Thymus (tissue), 11 donors: Measurements from ENCODE around the gene DCST1. TPM values are rescaled to one million over a fixed set of nuclear protein-coding genes. Genes with fewer than 3 reads are reported as not detected.

ENCODE experiments used
- DNase-seq, 9 donors: peaks; one replicate each; pipeline ENCODE4 v3.0.0-alpha.2; 2013; ENCODE audit warnings: low spot score in 9 of 9, low read depth in 6 of 9, missing footprints in 1 of 9
- H3K27ac ChIP-seq, 2 donors: one replicate each; pipeline ENCODE4 v1.5.1; 2013; ENCODE audit warnings: control low read depth in 1 of 2, low read depth in 1 of 2, low read length in 1 of 2, mild to moderate bottlenecking in 1 of 2, moderate library complexity in 1 of 2
- H3K27me3 ChIP-seq, 2 donors: one replicate each; pipeline ENCODE4 v1.5.1; 2013; ENCODE audit warnings: low read length in 1 of 2; ENCODE audit not compliant: control insufficient read depth in 2 of 2, insufficient read depth in 1 of 2
- H3K36me3 ChIP-seq, 2 donors: one replicate each; pipeline ENCODE4 v1.5.1; 2013; ENCODE audit warnings: low read length in 1 of 2, mild to moderate bottlenecking in 1 of 2, moderate library complexity in 1 of 2; ENCODE audit not compliant: control insufficient read depth in 2 of 2, insufficient read depth in 2 of 2
- H3K4me1 ChIP-seq, 2 donors: one replicate each; pipeline ENCODE4 v1.5.1; 2013; ENCODE audit warnings: low read length in 2 of 2; ENCODE audit not compliant: control insufficient read depth in 2 of 2, insufficient read depth in 2 of 2
- H3K4me3 ChIP-seq, 2 donors: one replicate each; pipeline ENCODE4 v1.5.1; 2013; ENCODE audit warnings: low read length in 2 of 2, control low read depth in 1 of 2, mild to moderate bottlenecking in 1 of 2
- H3K9me3 ChIP-seq, 2 donors: one replicate each; pipeline ENCODE4 v1.5.1; 2013; ENCODE audit warnings: low read length in 1 of 2, mild to moderate bottlenecking in 1 of 2; ENCODE audit not compliant: control insufficient read depth in 2 of 2, insufficient read depth in 1 of 2
- WGBS: extraction: QIAGEN DNeasy Blood & Tissue Kit; methylation state at CpG from one replicate; pipeline ENCODE4 v1.1.7; 2013; 5-methylcytosine and 5-hydroxymethylcytosine counted together
- polyA plus RNA-seq: library from polyadenylated mRNA; stranded (reverse); fragments of 200-250 nt; gene quantifications from one replicate; pipeline ENCODE4 v1.2.3, GENCODE V29; 2013
- total RNA-seq: library from RNA; stranded (reverse); fragments of 120-200 nt; gene quantifications from one replicate; pipeline ENCODE4 v1.2.4, GENCODE V29; 2013
- donor health status: healthy.

DCST1 gene
- total and polyA plus RNA-seq, 2 donors = not detected

GRCh38 chr1:155053531-155054105, 20.0 kb downstream of the DCST1 start:
- Histone ChIP-seq H3K27me3 (peaks cover 29 to 76% of the 10 kb centered on the region in 2 donors), H3K4me3 (no peak overlapping the region), H3K36me3 (peaks cover 0 to 4% of the 10 kb centered on the region in 2 donors), H3K27ac (no peak overlapping the region), H3K9me3 (peaks cover 0 to 10% of the 10 kb centered on the region in 2 donors), H3K4me1 (peaks cover 16 to 29% of the 10 kb centered on the region in 2 donors)
- WGBS = 96% methylated on average over 7 of the region's 7 CpGs
- DNase-seq = no peak

- no peak overlapping the region for H3K27ac ChIP-seq
- whole genome bisulfite sequencing = 98% methylated on average over 8 of the region's 8 CpGs
- H3K4me3 ChIP-seq = no peak overlapping the region
- peaks cover 0 to 16% of the 10 kb centered on the region in 2 donors for H3K4me1 ChIP-seq
- H3K9me3 ChIP-seq = no peaks in the 10 kb centered on the region
- no peak for DNase-seq
- H3K36me3 ChIP-seq = peaks cover 0 to 4% of the 10 kb centered on the region in 2 donors
- peaks cover 13 to 74% of the 10 kb centered on the region in 2 donors for H3K27me3 ChIP-seq
These were observed 23.5 kb downstream of the DCST1 start for GRCh38 chr1:155057104-155057503.

GRCh38 chr1:155057788-155058211, 24.2 kb downstream of the DCST1 start:
- Histone ChIP-seq H3K36me3 (peaks cover 0 to 4% of the 10 kb centered on the region in 2 donors), H3K27me3 (peaks cover 7 to 74% of the 10 kb centered on the region in 2 donors), H3K4me1 (peaks cover 0 to 16% of the 10 kb centered on the region in 2 donors), H3K27ac (no peak overlapping the region), H3K4me3 (no peak overlapping the region), H3K9me3 (no peaks in the 10 kb centered on the region)
- no peak for DNase-seq
- 97% methylated on average over 13 of the region's 13 CpGs for WGBS

- Histone ChIP-seq H3K4me3 (no peak overlapping the region), H3K27ac (no peak overlapping the region), H3K27me3 (peaks cover 10 to 73% of the 10 kb centered on the region in 2 donors), H3K4me1 (peaks cover 10 to 35% of the 10 kb centered on the region in 2 donors), H3K9me3 (no peaks in the 10 kb centered on the region), H3K36me3 (peaks cover 0 to 4% of the 10 kb centered on the region in 2 donors)
- WGBS = 96% methylated on average over 8 of the region's 8 CpGs
- no peak for DNase-seq
These were observed 27.1 kb downstream of the DCST1 start for GRCh38 chr1:155060736-155061135.

- peaks cover 10 to 73% of the 10 kb centered on the region in 2 donors for H3K27me3 ChIP-seq
- WGBS = 53% methylated on average over 21 of the region's 21 CpGs
- H3K9me3 ChIP-seq = no peaks in the 10 kb centered on the region
- no peak overlapping the region for H3K4me3 ChIP-seq
- H3K27ac ChIP-seq = no peak overlapping the region
- H3K4me1 ChIP-seq = peaks cover 10 to 35% of the 10 kb centered on the region in 2 donors
- peaks cover 0 to 4% of the 10 kb centered on the region in 2 donors for H3K36me3 ChIP-seq
- peak; percentile 71 to 95 (median 86) for DNase-seq
These were observed 27.9 kb downstream of the DCST1 start for GRCh38 chr1:155061381-155062150.

GRCh38 chr1:155062151-155062686, 28.6 kb downstream of the DCST1 start:
- DNase-seq = no peak
- H3K4me1 ChIP-seq = peaks cover 10 to 35% of the 10 kb centered on the region in 2 donors
- H3K27ac ChIP-seq = no peak overlapping the region
- peaks cover 10 to 69% of the 10 kb centered on the region in 2 donors for H3K27me3 ChIP-seq
- WGBS = 76% methylated on average over 29 of the region's 29 CpGs
- H3K9me3 ChIP-seq = no peaks in the 10 kb centered on the region
- no peak overlapping the region for H3K4me3 ChIP-seq
- peaks cover 0 to 8% of the 10 kb centered on the region in 2 donors for H3K36me3 ChIP-seq

- Histone ChIP-seq H3K9me3 (no peaks in the 10 kb centered on the region), H3K27ac (no peak overlapping the region), H3K4me1 (peaks cover 10 to 35% of the 10 kb centered on the region in 2 donors), H3K4me3 (peak overlapping the region; percentile 56 to 72), H3K27me3 (peaks cover 10 to 63% of the 10 kb centered on the region in 2 donors), H3K36me3 (peaks cover 0 to 6% of the 10 kb centered on the region in 2 donors)
- DNase-seq = peak in 3 of 9 donors; percentile 60 to 74 (median 65)
- WGBS = 5% methylated on average over 46 of the region's 46 CpGs
These were observed 29.2 kb downstream of the DCST1 start for GRCh38 chr1:155062702-155063411.

GRCh38 chr1:155063550-155064110, 30.0 kb downstream of the DCST1 start, which contains the start of gene EFNA4:
Gene EFNA4, plus strand, starts transcription at chr1:155063740. Its CDS starts 84 bp downstream, at chr1:155063824.
- Histone ChIP-seq H3K9me3 (no peaks in the 10 kb centered on the region), H3K4me3 (peak within 1 kb of the TSS; percentile 56 to 72), H3K4me1 (peaks cover 10 to 35% of the 10 kb centered on the region in 2 donors), H3K27me3 (peaks cover 10 to 55% of the 10 kb centered on the region in 2 donors), H3K27ac (peak within 1 kb of the TSS; percentile 58 to 69), H3K36me3 (peaks cover 0 to 6% of the 10 kb centered on the region in 2 donors)
- DNase-seq = peak in 8 of 9 donors; percentile 75 to 94 (median 86)
- WGBS = under 1% methylated on average over 57 of the region's 57 CpGs
